Measurements from ENCODE around the gene PPP6R2. TPM values are rescaled to one million over a fixed set of nuclear protein-coding genes. Genes with fewer than 3 reads are reported as not detected.

PPP6R2 gene
- total RNA-seq, 1 experiment from 2014 or later = 42.6 TPM

DNA sequence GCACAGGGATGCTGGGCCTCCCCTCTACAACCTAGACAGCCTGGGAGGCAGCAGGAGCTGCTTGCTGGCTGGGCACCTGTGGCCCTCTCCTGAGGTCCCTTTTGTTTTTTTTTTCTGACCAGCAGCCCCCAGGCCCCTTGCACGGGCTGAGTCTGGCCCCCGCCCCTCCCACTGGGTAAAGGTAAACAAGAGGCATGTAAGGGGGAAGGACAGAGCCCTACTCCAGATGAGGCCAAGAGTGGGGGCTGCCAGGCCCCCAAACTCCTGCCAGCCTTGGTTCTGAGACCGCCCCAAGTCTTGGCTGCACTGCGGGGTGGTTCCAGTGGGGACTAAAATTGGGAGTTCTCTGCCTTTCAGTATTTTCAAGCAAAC lies 44.9 kb upstream of the PPP6R2 start:
- Histone ChIP-seq H4K20me1 (ENCODE audit: control insufficient read depth, insufficient read depth, insufficient read length) (no peaks in the 10 kb centered on the region), H3K18ac (ENCODE audit: insufficient read length, low read depth, low read length) (no peak overlapping the region), H3K9me3 (ENCODE audit: control insufficient read depth, low read depth, low read length) (no peaks in the 10 kb centered on the region), H4K5ac (ENCODE audit: insufficient read length, low read depth, low read length) (no peak overlapping the region), H3K79me1 (ENCODE audit: insufficient read depth, low read depth, low read length, poor library complexity, severe bottlenecking) (no peaks in the 10 kb centered on the region), H3T11ph (ENCODE audit: low read length) (no peak overlapping the region), H3K56ac (ENCODE audit: insufficient read length, low read depth, low read length) (no peak overlapping the region), H4K91ac (ENCODE audit: insufficient read length, low read depth, low read length) (no peak overlapping the region), H4K8ac (replicated peaks; ENCODE audit: insufficient read length, low read depth, low read length) (no peak overlapping the region), H2BK120ac (ENCODE audit: low read depth, low read length, poor library complexity, severe bottlenecking) (no peak overlapping the region), H2AFZ (ENCODE audit: low read length) (no peak overlapping the region), H3K4me2 (ENCODE audit: insufficient read depth, insufficient read length, low read length) (no peak overlapping the region), H2BK20ac (ENCODE audit: low read depth, low read length, poor library complexity, severe bottlenecking) (no peak overlapping the region), H3K4ac (ENCODE audit: low read depth, low read length) (no peak overlapping the region), H3K4me1 (ENCODE audit: insufficient read depth, low read length) (no peaks in the 10 kb centered on the region), H3K9ac (ENCODE audit: extremely low read depth, insufficient read length, low read length) (no peak overlapping the region), H3K27ac (ENCODE audit: insufficient read length, low read depth, low read length) (no peak overlapping the region), H2BK12ac (ENCODE audit: insufficient read length, low read depth, low read length) (no peak overlapping the region), H3K23ac (ENCODE audit: insufficient read length, low read depth, low read length) (no peak overlapping the region), H2BK5ac (ENCODE audit: insufficient read length, low read length) (no peak overlapping the region), H2AK5ac (ENCODE audit: insufficient read length, low read length) (no peak overlapping the region), H3K79me2 (ENCODE audit: insufficient read depth, low read length) (no peaks in the 10 kb centered on the region), H2BK15ac (ENCODE audit: low read depth, low read length) (no peak overlapping the region), H3K27me3 (ENCODE audit: insufficient read depth, low read length) (no peaks in the 10 kb centered on the region), H3K23me2 (ENCODE audit: insufficient read length, low read depth, low read length, poor library complexity, severe bottlenecking) (peaks cover 6% of the 10 kb centered on the region), H3K14ac (ENCODE audit: insufficient read depth, low read length) (no peak overlapping the region)
- peaks cover 1% of the 10 kb centered on the region; the same call in 1 of the 2 replicates for H3K27me3 Mint-ChIP-seq (ENCODE audit: low read depth)
- H3K9me3 Mint-ChIP-seq = no peaks in the 10 kb centered on the region
- H3K27ac Mint-ChIP-seq = no peak overlapping the region
- H3K4me1 Mint-ChIP-seq = peaks cover 12 to 27% of the 10 kb centered on the region in 2 experiments
- no peak overlapping the region; a peak in 1 of 5 replicates for H3K4me3 Mint-ChIP-seq
- no peak for DNase-seq
- TF ChIP-seq, protein P1, sequence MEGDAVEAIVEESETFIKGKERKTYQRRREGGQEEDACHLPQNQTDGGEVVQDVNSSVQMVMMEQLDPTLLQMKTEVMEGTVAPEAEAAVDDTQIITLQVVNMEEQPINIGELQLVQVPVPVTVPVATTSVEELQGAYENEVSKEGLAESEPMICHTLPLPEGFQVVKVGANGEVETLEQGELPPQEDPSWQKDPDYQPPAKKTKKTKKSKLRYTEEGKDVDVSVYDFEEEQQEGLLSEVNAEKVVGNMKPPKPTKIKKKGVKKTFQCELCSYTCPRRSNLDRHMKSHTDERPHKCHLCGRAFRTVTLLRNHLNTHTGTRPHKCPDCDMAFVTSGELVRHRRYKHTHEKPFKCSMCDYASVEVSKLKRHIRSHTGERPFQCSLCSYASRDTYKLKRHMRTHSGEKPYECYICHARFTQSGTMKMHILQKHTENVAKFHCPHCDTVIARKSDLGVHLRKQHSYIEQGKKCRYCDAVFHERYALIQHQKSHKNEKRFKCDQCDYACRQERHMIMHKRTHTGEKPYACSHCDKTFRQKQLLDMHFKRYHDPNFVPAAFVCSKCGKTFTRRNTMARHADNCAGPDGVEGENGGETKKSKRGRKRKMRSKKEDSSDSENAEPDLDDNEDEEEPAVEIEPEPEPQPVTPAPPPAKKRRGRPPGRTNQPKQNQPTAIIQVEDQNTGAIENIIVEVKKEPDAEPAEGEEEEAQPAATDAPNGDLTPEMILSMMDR (conservative IDR thresholded peaks at IDR 0.05) = no peak
- WGBS (ENCODE audit: extremely low coverage, insufficient read length, low lambda C conversion rate) = no CpG with 5 or more reads among the region's 4 CpGs
- H3K36me3 Mint-ChIP-seq (ENCODE audit: insufficient read depth in 1 of 3, low read depth in 3 of 3) = no peaks in the 10 kb centered on the region

Measured in H9 (cell line).